ENCODE results near the gene RPRML. TPM values are rescaled to one million over a fixed set of nuclear protein-coding genes. Genes with fewer than 3 reads are reported as not detected.

RPRML gene
- total and polyA plus RNA-seq, 8 donors = not detected

GRCh38 chr17:46950342-46950996 lies 28.6 kb downstream of the RPRML start:
- Histone ChIP-seq H3K36me3 (no peaks in the 10 kb centered on the region), H3K9me3 (no peaks in the 10 kb centered on the region), H3K4me1 (no peaks in the 10 kb centered on the region), H3K4me3 (no peak overlapping the region), H3K27ac (no peak overlapping the region), H3K27me3 (no peaks in the 10 kb centered on the region)
- TF ChIP-seq CTCF (IDR thresholded peaks at IDR 0.05) = no peak
- ATAC-seq = no peak
- DNase-seq = no peak
- intact Hi-C loops (cut with DNase I) = no loop called here

GRCh38 chr17:46949291-46950174 lies 29.5 kb downstream of the RPRML start:
- Histone ChIP-seq H3K36me3 (no peaks in the 10 kb centered on the region), H3K9me3 (no peaks in the 10 kb centered on the region), H3K27ac (no peak overlapping the region), H3K27me3 (no peaks in the 10 kb centered on the region), H3K4me1 (no peaks in the 10 kb centered on the region), H3K4me3 (no peak overlapping the region)
- no peak for TF ChIP-seq CTCF (IDR thresholded peaks at IDR 0.05)
- intact Hi-C loops (cut with DNase I) = loop anchor here in 1 of 2 donors (10.0 kb wide), 1 partner anchor 45 kb away; no protein-coding TSS in a partner anchor
- ATAC-seq = no peak
- no peak for DNase-seq

- H3K36me3 ChIP-seq = no peaks in the 10 kb centered on the region
- intact Hi-C loops (cut with DNase I) = loop anchor here in 1 of 2 donors (10.0 kb wide), 1 partner anchor 46 kb away; no protein-coding TSS in a partner anchor
- no peak overlapping the region for H3K27ac ChIP-seq
- peaks cover 4 to 9% of the 10 kb centered on the region in 2 donors for H3K4me1 ChIP-seq
- DNase-seq (no peak), ATAC-seq (no peak)
- peaks cover 0 to 6% of the 10 kb centered on the region in 2 donors for H3K27me3 ChIP-seq
- H3K9me3 ChIP-seq = no peaks in the 10 kb centered on the region
- TF ChIP-seq CTCF (IDR thresholded peaks at IDR 0.05) = no peak
- no peak overlapping the region for H3K4me3 ChIP-seq
Observed at GRCh38 chr17:46948544-46948943, 30.5 kb downstream of the RPRML start.

GRCh38 chr17:46947216-46947615 lies 31.8 kb downstream of the RPRML start:
- intact Hi-C loops (cut with DNase I) = loop anchor here in 1 of 2 donors (10.0 kb wide), 1 partner anchor 48 kb away; no protein-coding TSS in a partner anchor
- DNase-seq (no peak), ATAC-seq (no peak)
- Histone ChIP-seq H3K9me3 (no peaks in the 10 kb centered on the region), H3K36me3 (no peaks in the 10 kb centered on the region), H3K27me3 (peaks cover 0 to 11% of the 10 kb centered on the region in 2 donors), H3K4me1 (peaks cover 6 to 17% of the 10 kb centered on the region in 2 donors), H3K27ac (no peak overlapping the region), H3K4me3 (no peak overlapping the region)
- TF ChIP-seq CTCF (IDR thresholded peaks at IDR 0.05) = no peak

- no peak overlapping the region for H3K27ac ChIP-seq
- no peaks in the 10 kb centered on the region for H3K9me3 ChIP-seq
- H3K4me1 ChIP-seq = peaks cover 6 to 17% of the 10 kb centered on the region in 2 donors
- ATAC-seq (no peak), DNase-seq (no peak)
- TF ChIP-seq CTCF (IDR thresholded peaks at IDR 0.05) = no peak
- no peak overlapping the region for H3K4me3 ChIP-seq
- peaks cover 0 to 16% of the 10 kb centered on the region in 2 donors for H3K36me3 ChIP-seq
- intact Hi-C loops (cut with DNase I) = loop anchor here in 1 of 2 donors (10.0 kb wide), 1 partner anchor 50 kb away; no protein-coding TSS in a partner anchor
- peaks cover 0 to 11% of the 10 kb centered on the region in 2 donors for H3K27me3 ChIP-seq
Observed at GRCh38 chr17:46944931-46945330, 34.1 kb downstream of the RPRML start.

Data from left lung (tissue), 10 donors.